CD4-positive, alpha-beta T cell (primary cell): Measurements from ENCODE around the gene NFE2L2. TPM values are rescaled to one million over a fixed set of nuclear protein-coding genes. Genes with fewer than 3 reads are reported as not detected.
A peak's percentile ranks its signal among the peaks of the same experiment; 100 is the strongest.

ENCODE experiments used
- ATAC-seq: fragments of 200-7000 bp; cut with Tn5 transposase; one replicate; pipeline ENCODE4 v1.10.0; 2022; ENCODE audit warnings: mild to moderate bottlenecking; ENCODE audit not compliant: poor library complexity
- CTCF ChIA-PET: fragments of 350-600 bp; sonication (Branson Sonifier 250); formaldehyde crosslinking; loops from one replicate; lab custom pipeline; 2021; ENCODE audit warnings: antibody characterized with exemption, inconsistent platforms; lab: Charles Lee
- POLR2A ChIA-PET: fragments of 350-600 bp; sonication (Branson Sonifier 250); formaldehyde crosslinking; loops from one replicate; lab custom pipeline; 2021; ENCODE audit warnings: antibody characterized with exemption, inconsistent platforms; lab: Charles Lee
- DNase-seq, 14 experiments: peaks; one replicate each; pipeline ENCODE4 v3.0.0-alpha.2; 2013 to 2020; ENCODE audit warnings: mixed read lengths in 2 of 14
- H3K27ac ChIP-seq, 2 donors: one replicate each; pipeline versions ENCODE4 v1.5.1 to v1.7.0; 2013; ENCODE audit warnings: low read length in 2 of 2, low read depth in 1 of 2, mild to moderate bottlenecking in 1 of 2
- H3K27me3 ChIP-seq, 2 experiments: 1 replicate in 1 of 2; 2 replicates in 1 of 2; pipeline versions ENCODE4 v1.6.1 to v1.7.0; 2013; ENCODE audit warnings: low read length in 2 of 2, control low read depth in 1 of 2, mild to moderate bottlenecking in 1 of 2, moderate library complexity in 1 of 2; ENCODE audit not compliant: insufficient read depth in 2 of 2, control insufficient read depth in 1 of 2
- H3K36me3 ChIP-seq: one replicate; pipeline ENCODE4 v1.6.1; 2013; ENCODE audit warnings: low read length, control low read depth; ENCODE audit not compliant: insufficient read depth
- H3K4me1 ChIP-seq: one replicate; pipeline ENCODE4 v1.6.1; 2013; ENCODE audit warnings: low read length, control low read depth; ENCODE audit not compliant: insufficient read depth
- H3K4me3 ChIP-seq: one replicate; pipeline ENCODE4 v1.5.1; 2013; ENCODE audit warnings: mild to moderate bottlenecking, low read length, moderate library complexity
- H3K9me3 ChIP-seq, 2 experiments: 1 replicate in 1 of 2; 2 replicates in 1 of 2; pipeline versions ENCODE4 v1.6.1 to v1.7.0; 2013; ENCODE audit warnings: low read length in 2 of 2, mild to moderate bottlenecking in 2 of 2, control low read depth in 1 of 2, moderate library complexity in 1 of 2; ENCODE audit not compliant: control insufficient read depth in 1 of 2, insufficient read depth in 1 of 2
- H3K27ac Mint-ChIP-seq: one replicate; pipeline ENCODE4 v1.8.0; 2020; ENCODE audit warnings: mixed read lengths
- H3K27me3 Mint-ChIP-seq: one replicate; pipeline ENCODE4 v1.8.0; 2021; ENCODE audit warnings: mixed read lengths
- H3K36me3 Mint-ChIP-seq: one replicate; pipeline ENCODE4 v1.8.0; 2021; ENCODE audit warnings: low read depth, mixed read lengths
- H3K4me1 Mint-ChIP-seq: one replicate; pipeline ENCODE4 v1.8.0; 2021; ENCODE audit warnings: low read depth, mixed read lengths
- H3K4me3 Mint-ChIP-seq: one replicate; pipeline ENCODE4 v1.8.0; 2020; ENCODE audit warnings: mild to moderate bottlenecking, mixed read lengths
- H3K9me3 Mint-ChIP-seq: one replicate; pipeline ENCODE4 v1.8.0; 2020; ENCODE audit warnings: mixed read lengths
- CTCF ChIP-seq: fragments of 200-600 bp; IDR thresholded peaks from one replicate; pipeline ENCODE4 v1.8.0; 2022; ENCODE audit warnings: antibody characterized with exemption, mild to moderate bottlenecking
- intact Hi-C, 2 experiments: fragments of 100-400 bp; cut with DNase I in 1 of 2; cut with micrococcal nuclease in 1 of 2; formaldehyde crosslinking; loops; one replicate each; pipeline versions ENCODE4 v1.15.1 to v1.9.0; 2023 to 2025; cut with DNase I, micrococcal nuclease
- total RNA-seq, 174 experiments: library from RNA in 2 of 174; stranded (reverse) in 2 of 174; gene quantifications; one replicate each; pipeline ENCODE4 v1.2.3 and lab custom pipeline; 2021 to 2026

Gene NFE2L2
- total RNA-seq, 2 experiments from 2014 or later = 53.3 to 57.8 TPM

- TF ChIP-seq CTCF = no peak
- Mint-ChIP-seq H3K36me3 (peaks cover 65% of the 10 kb centered on the region), H3K27me3 (no peaks in the 10 kb centered on the region), H3K9me3 (no peaks in the 10 kb centered on the region), H3K4me3 (no peak overlapping the region), H3K4me1 (peaks cover 82% of the 10 kb centered on the region), H3K27ac (peak overlapping the region; percentile 71)
- H3K36me3 ChIP-seq = peaks cover 19% of the 10 kb centered on the region
- H3K9me3 ChIP-seq = no peaks in the 10 kb centered on the region
- H3K4me1 ChIP-seq = peaks cover 62% of the 10 kb centered on the region
- DNase-seq (no peak), ATAC-seq (no peak)
- ChIA-PET POLR2A (interaction anchor here (1.3 kb wide), 1 partner anchor 17 kb away, joined by 4 read pairs; no protein-coding TSS in a partner anchor), CTCF (interaction anchor here (0.8 to 1.9 kb wide), 2 partner anchors 13 to 81 kb away, joined by 4 to 5 read pairs; no protein-coding TSS in a partner anchor)
- H3K27me3 ChIP-seq = no peaks in the 10 kb centered on the region
- no peak overlapping the region for H3K4me3 ChIP-seq
- H3K27ac ChIP-seq = no peak overlapping the region
- intact Hi-C loops = no loop called here
Measured at GRCh38 chr2:177246000-177246399, 18.5 kb downstream of the NFE2L2 start.

GRCh38 chr2:177245010-177245422, 19.5 kb downstream of the NFE2L2 start:
- Mint-ChIP-seq H3K4me3 (no peak overlapping the region), H3K27ac (peak overlapping the region; percentile 84)

GRCh38 chr2:177244244-177244771, 20.2 kb downstream of the NFE2L2 start:
- H3K9me3 Mint-ChIP-seq = no peaks in the 10 kb centered on the region
- ChIA-PET POLR2A (interaction anchor here (1.0 to 1.7 kb wide), 3 partner anchors 16 to 20 kb away, joined by 5 read pairs; partner anchors contain the start of gene NFE2L2), CTCF (no interaction called here)
- intact Hi-C loops = no loop called here
- no peaks in the 10 kb centered on the region for H3K27me3 ChIP-seq
- H3K27me3 Mint-ChIP-seq = no peaks in the 10 kb centered on the region
- H3K4me1 ChIP-seq = peaks cover 67% of the 10 kb centered on the region
- H3K4me3 Mint-ChIP-seq = peak overlapping the region; percentile 17
- H3K36me3 ChIP-seq = peaks cover 9% of the 10 kb centered on the region
- peaks cover 83% of the 10 kb centered on the region for H3K4me1 Mint-ChIP-seq
- peak overlapping the region; percentile 84 for H3K27ac Mint-ChIP-seq
- DNase-seq = no peak
- no peak for ATAC-seq
- peaks cover 62% of the 10 kb centered on the region for H3K36me3 Mint-ChIP-seq
- no peaks in the 10 kb centered on the region for H3K9me3 ChIP-seq
- H3K4me3 ChIP-seq = no peak overlapping the region
- no peak for TF ChIP-seq CTCF
- no peak overlapping the region for H3K27ac ChIP-seq

More at GRCh38 chr2:177245010-177245422, 19.5 kb downstream of the NFE2L2 start:
- no peaks in the 10 kb centered on the region for H3K27me3 ChIP-seq
- ChIA-PET POLR2A (interaction anchor here (1.3 kb wide), 1 partner anchor 18 kb away, joined by 4 read pairs; no protein-coding TSS in a partner anchor), CTCF (interaction anchor here (1.9 kb wide), 1 partner anchor 80 kb away, joined by 5 read pairs; no protein-coding TSS in a partner anchor)
- no peaks in the 10 kb centered on the region for H3K9me3 ChIP-seq
- no peak for TF ChIP-seq CTCF
- H3K27me3 Mint-ChIP-seq = no peaks in the 10 kb centered on the region
- ATAC-seq (no peak), DNase-seq (peak in 2 of 14 experiments; percentile 51 to 61)
- peaks cover 62% of the 10 kb centered on the region for H3K4me1 ChIP-seq
- no peaks in the 10 kb centered on the region for H3K9me3 Mint-ChIP-seq
- H3K4me1 Mint-ChIP-seq = peaks cover 82% of the 10 kb centered on the region
- peaks cover 13% of the 10 kb centered on the region for H3K36me3 ChIP-seq
- no peak overlapping the region for H3K4me3 ChIP-seq
- intact Hi-C loops = no loop called here
- peaks cover 61% of the 10 kb centered on the region for H3K36me3 Mint-ChIP-seq
- H3K27ac ChIP-seq = no peak overlapping the region
